GM12873 (cell line): Measurements from ENCODE around the gene XXYLT1.

Source experiments
- TF ChIP-seq, protein P1 (sequence below): IDR thresholded peaks from 2 replicates; pipeline ENCODE4 v1.5.1; 2012; ENCODE audit warnings: low read depth, mild to moderate bottlenecking, moderate library complexity, low read length, control low read depth; ENCODE audit not compliant: insufficient read depth; ENCODE audit errors: missing control alignments

The XXYLT1 gene

DNA sequence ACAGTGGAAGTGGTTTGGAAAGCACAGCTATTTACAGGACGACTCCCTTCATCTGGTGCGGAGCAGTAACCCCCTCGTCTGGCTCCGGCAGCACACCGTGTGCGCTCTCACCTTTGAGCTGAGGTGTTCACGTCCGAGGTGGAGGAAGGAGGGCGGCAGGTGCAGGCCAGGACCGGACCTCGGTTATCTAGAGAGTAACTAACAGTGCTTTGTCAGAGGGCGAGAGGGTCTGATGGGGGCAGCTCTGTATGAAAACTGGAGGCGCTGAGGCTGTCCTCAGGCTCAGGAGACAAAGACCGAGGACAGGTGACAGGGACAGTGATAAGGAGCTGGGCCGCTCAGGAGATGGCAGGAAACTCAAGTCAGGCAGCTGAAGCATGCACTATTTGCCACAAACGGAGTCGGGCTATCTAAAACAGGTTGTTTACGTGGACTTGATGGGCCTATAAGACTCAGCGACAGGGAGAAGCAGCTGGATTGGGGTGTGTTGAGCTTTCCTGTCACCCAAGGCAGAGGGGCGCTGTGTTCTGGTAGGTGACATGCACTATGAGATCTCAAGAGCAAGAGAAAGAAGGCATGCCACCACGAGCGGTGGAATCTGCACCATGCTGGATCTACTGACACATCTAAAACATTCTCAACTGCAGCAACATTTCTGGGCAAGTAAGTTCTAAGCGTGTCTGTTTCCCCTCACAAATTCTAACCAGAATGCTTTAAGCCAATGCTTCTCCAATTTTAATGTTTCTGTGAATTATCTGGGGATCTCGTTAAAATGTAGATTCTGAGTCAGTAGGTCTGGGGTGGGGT lies 155.2 kb downstream of the XXYLT1 start:
- TF ChIP-seq, protein P1, sequence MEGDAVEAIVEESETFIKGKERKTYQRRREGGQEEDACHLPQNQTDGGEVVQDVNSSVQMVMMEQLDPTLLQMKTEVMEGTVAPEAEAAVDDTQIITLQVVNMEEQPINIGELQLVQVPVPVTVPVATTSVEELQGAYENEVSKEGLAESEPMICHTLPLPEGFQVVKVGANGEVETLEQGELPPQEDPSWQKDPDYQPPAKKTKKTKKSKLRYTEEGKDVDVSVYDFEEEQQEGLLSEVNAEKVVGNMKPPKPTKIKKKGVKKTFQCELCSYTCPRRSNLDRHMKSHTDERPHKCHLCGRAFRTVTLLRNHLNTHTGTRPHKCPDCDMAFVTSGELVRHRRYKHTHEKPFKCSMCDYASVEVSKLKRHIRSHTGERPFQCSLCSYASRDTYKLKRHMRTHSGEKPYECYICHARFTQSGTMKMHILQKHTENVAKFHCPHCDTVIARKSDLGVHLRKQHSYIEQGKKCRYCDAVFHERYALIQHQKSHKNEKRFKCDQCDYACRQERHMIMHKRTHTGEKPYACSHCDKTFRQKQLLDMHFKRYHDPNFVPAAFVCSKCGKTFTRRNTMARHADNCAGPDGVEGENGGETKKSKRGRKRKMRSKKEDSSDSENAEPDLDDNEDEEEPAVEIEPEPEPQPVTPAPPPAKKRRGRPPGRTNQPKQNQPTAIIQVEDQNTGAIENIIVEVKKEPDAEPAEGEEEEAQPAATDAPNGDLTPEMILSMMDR: no peak

DNA sequence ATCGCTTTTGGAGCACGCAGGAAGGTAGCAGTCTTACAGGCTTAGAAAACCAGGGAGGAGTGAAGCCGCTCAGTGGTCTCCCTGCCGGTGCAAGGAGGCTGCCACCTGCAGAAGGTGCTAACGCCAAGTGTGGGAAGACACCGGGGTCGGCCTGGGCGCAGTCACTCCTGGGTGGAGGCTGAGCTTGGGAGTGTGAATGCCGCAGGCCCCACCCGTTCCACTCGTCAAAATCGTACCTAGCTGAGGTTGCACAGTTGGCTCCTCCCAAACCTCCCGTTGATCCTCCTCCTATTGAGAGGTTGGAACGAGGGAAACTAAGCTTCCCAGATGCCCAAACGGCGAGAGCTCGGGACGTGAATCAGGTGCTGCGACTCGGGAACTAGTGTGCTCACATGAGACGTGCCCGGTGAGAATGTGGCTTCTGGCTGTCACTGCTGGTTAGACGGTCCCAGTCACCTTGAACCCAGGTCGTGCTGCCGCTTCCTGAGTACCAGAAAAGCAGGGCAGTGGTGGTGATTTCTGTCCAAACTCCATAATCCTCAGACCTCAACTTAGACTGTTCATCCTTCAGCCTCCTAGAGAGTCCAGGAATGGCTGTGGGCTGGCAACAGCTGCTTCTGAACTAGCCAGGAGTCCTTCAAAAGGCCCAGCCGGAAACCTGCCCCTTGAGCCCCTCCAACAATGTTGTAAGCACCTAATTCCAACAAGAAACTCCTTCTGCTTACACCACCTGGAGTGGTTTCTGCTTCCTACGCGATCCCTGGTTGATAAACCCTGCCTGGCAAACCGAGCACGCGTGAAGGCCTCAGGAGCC lies 156.0 kb downstream of the XXYLT1 start:
- TF ChIP-seq, protein P1: no peak

DNA sequence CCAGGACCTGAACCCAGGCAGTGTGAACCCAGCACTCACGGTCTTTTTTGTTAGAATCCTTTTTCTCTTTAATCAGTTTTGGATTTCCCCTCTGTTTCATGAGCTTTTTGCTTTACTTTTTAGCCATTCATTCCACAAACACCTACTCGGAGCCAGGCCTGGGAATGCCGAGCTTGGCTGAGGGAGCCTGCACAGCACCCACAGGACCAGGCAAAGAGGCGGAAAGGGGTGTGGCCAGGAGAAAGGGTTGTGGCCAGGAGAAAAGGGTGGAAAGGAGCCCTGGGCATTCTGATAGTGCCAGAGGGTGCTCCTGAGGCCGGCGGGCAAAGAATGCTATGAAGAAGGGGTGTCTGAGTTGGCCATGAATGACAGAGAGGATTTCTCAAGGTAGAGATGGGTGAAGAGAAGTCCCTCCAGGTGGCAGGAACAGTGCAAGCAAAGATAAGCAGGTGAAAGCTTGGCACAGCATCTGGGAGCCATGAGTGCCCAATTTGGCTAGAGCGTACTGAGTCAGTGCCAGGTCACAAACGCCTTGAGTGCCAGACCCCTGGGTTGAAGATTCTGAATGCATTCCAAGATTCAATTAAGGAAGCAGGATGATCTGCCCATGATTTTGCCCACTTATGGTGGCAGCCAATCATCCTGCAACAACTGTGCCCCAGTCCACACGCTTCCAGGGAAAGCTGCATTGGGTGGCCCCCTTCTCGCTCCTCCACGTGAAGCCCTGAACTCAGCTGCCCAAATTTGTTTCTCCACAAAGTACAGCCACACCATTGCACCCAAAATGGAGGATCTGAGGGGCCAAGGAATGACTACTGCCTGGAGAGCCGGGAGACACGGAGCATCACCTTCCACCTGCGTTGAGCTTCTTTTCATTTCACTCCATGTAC lies 157.2 kb downstream of the XXYLT1 start:
- TF ChIP-seq, protein P1: no peak

DNA sequence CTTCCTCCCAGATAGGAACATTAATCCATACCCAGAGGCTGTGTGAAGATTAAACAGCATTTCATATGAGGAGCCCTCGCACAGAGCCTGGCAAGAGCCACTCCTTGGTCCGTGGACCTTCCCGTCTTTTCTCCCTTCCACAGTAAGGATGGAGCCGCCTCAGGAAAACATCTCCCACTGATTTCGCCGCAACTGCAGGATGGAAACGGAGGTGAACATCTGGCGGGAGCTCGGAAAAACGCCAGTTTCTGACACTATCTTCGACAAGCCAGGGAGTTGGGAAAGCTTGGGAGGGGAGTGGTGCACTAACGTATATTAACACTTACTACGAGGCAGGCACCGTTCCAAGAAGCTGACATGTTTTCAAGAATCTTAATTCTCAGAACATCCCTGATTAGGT lies 157.9 kb downstream of the XXYLT1 start:
- TF ChIP-seq, protein P1: no peak

DNA sequence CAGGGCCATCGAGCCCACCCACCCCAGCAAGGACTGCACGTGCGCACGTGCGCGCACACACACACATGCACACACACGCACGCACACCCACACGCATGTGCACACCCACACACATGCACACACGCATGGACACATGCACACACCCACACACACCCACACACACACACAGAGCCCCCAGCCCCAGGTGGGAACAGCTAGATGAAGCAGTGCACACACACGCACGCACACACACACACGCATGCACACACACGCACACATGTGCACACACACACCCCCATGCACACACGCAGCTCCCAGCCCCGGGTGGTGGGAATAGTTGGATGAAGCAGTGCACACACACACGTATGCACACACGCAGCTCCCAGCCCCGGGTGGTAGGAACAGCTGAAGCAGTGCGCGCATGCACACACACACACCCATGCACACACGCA lies 158.6 kb downstream of the XXYLT1 start:
- TF ChIP-seq, protein P1: no peak

DNA sequence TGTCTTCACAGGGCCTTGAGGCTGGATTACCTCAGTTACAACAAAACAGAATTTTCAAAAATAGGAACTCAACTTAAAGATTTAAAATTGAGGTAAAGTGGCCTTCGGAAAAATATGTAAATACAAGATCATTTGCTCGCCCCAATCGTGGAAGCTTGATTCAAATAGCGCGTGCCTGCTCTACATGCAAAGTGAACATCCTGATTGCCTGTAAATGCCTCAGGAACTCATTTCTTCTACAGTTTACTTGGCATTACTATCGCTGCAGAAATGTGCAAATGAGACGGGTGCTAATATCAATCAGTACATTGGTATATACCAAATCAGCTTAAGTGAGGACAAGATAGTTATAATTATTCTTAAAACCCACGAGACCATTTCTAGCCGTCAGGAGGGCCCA lies 159.2 kb downstream of the XXYLT1 start:
- TF ChIP-seq, protein P1: no peak
